ENCODE measurements around the gene NAB2.

The NAB2 gene

GRCh38 chr12:57085999-57086492 is 2.9 kb upstream of the NAB2 start:
- Histone ChIP-seq H3K27me3 (ENCODE audit: low read length) (no peaks in the 10 kb centered on the region), H4K20me1 (ENCODE audit: low read depth, low read length) (no peaks in the 10 kb centered on the region), H2AFZ (ENCODE audit: low read depth, low read length, severe bottlenecking) (peak overlapping the region; percentile 55), H3K36me3 (ENCODE audit: low read length) (no peaks in the 10 kb centered on the region), H3F3A (ENCODE audit: insufficient read depth) (peaks cover 30% of the 10 kb centered on the region), H3K27ac (ENCODE audit: low read depth, low read length) (peak overlapping the region; percentile 91), H3K9me3 (ENCODE audit: insufficient read depth, low read length) (no peaks in the 10 kb centered on the region), H3K4me2 (ENCODE audit: low read depth, low read length, poor library complexity, severe bottlenecking) (peak overlapping the region; percentile 95), H3K9me2 (replicated peaks; ENCODE audit: insufficient read depth, low read length) (no peaks in the 10 kb centered on the region), H3K9ac (ENCODE audit: low read length) (peak overlapping the region; percentile 74), H3K79me2 (ENCODE audit: insufficient read depth, low read length) (peaks cover 9% of the 10 kb centered on the region; the same call in 1 of the 2 replicates), H3K4me3 (ENCODE audit: insufficient read depth, low read length, poor library complexity, severe bottlenecking) (no peak overlapping the region)
- TF ChIP-seq EZH2phosphoT487 (conservative IDR thresholded peaks at IDR 0.05; ENCODE audit: low read length): no peak
- TF ChIP-seq CTCF (IDR thresholded peaks at IDR 0.05; ENCODE audit: insufficient read depth, low read length, poor library complexity, severe bottlenecking): no peak

GRCh38 chr12:57086493-57087009 is 2.4 kb upstream of the NAB2 start:
- TF ChIP-seq CTCF (IDR thresholded peaks at IDR 0.05; ENCODE audit: insufficient read depth, low read length, poor library complexity, severe bottlenecking) (peak; percentile 74), EZH2phosphoT487 (conservative IDR thresholded peaks at IDR 0.05; ENCODE audit: low read length) (no peak)
- Histone ChIP-seq H3K27me3 (ENCODE audit: low read length) (no peaks in the 10 kb centered on the region), H3K27ac (ENCODE audit: low read depth, low read length) (peak overlapping the region; percentile 91), H3F3A (ENCODE audit: insufficient read depth) (peaks cover 30% of the 10 kb centered on the region), H3K9me3 (ENCODE audit: insufficient read depth, low read length) (no peaks in the 10 kb centered on the region), H4K20me1 (ENCODE audit: low read depth, low read length) (no peaks in the 10 kb centered on the region), H3K4me2 (ENCODE audit: low read depth, low read length, poor library complexity, severe bottlenecking) (peak overlapping the region; percentile 95), H3K4me3 (ENCODE audit: insufficient read depth, low read length, poor library complexity, severe bottlenecking) (peak overlapping the region; percentile 63), H3K9ac (ENCODE audit: low read length) (peak overlapping the region; percentile 74), H2AFZ (ENCODE audit: low read depth, low read length, severe bottlenecking) (peak overlapping the region; percentile 55), H3K36me3 (ENCODE audit: low read length) (no peaks in the 10 kb centered on the region), H3K9me2 (replicated peaks; ENCODE audit: insufficient read depth, low read length) (no peaks in the 10 kb centered on the region), H3K79me2 (ENCODE audit: insufficient read depth, low read length) (peaks cover 9% of the 10 kb centered on the region; the same call in 1 of the 2 replicates)

GRCh38 chr12:57087010-57087690 is 1.8 kb upstream of the NAB2 start:
- H3K27me3 ChIP-seq (ENCODE audit: low read length): no peaks in the 10 kb centered on the region
- H3K79me2 ChIP-seq (ENCODE audit: insufficient read depth, low read length): peaks cover 9% of the 10 kb centered on the region; the same call in 1 of the 2 replicates
- H3K9me3 ChIP-seq (ENCODE audit: insufficient read depth, low read length): no peaks in the 10 kb centered on the region
- TF ChIP-seq EZH2phosphoT487 (conservative IDR thresholded peaks at IDR 0.05; ENCODE audit: low read length) (no peak), CTCF (IDR thresholded peaks at IDR 0.05; ENCODE audit: insufficient read depth, low read length, poor library complexity, severe bottlenecking) (no peak)
- H3K36me3 ChIP-seq (ENCODE audit: low read length): no peaks in the 10 kb centered on the region
- peak overlapping the region; percentile 74 for H3K9ac ChIP-seq (ENCODE audit: low read length)
- H3F3A ChIP-seq (ENCODE audit: insufficient read depth): peaks cover 30% of the 10 kb centered on the region
- peak overlapping the region; percentile 91 for H3K27ac ChIP-seq (ENCODE audit: low read depth, low read length)
- peak overlapping the region; percentile 95 for H3K4me2 ChIP-seq (ENCODE audit: low read depth, low read length, poor library complexity, severe bottlenecking)
- no peaks in the 10 kb centered on the region for H4K20me1 ChIP-seq (ENCODE audit: low read depth, low read length)
- H3K4me3 ChIP-seq (ENCODE audit: insufficient read depth, low read length, poor library complexity, severe bottlenecking): peak overlapping the region; percentile 63
- H2AFZ ChIP-seq (ENCODE audit: low read depth, low read length, severe bottlenecking): peak overlapping the region; percentile 69
- no peaks in the 10 kb centered on the region for H3K9me2 ChIP-seq (replicated peaks; ENCODE audit: insufficient read depth, low read length)

Measured in SU-DHL-6 (cell line).